Heart left ventricle (tissue), 13 donors: ENCODE results near the gene SRGAP2.
"Not testable (repeated sequence)": the region's sequence is repeated elsewhere in the genome, so short reads cannot be mapped to it uniquely, and the experiment has no call there.

ENCODE experiments used
- POLR2A ChIP-seq, 2 donors: fragments of 450-650 bp; IDR thresholded peaks; one replicate each; pipeline ENCODE4 v1.6.1; 2017; ENCODE audit warnings: antibody characterized with exemption in 2 of 2, mild to moderate bottlenecking in 2 of 2, moderate library complexity in 2 of 2
- TF ChIP-seq, protein P1 (sequence below), 12 donors: fragments of 200-600 bp; sonication (generic) in 4 of 12; IDR thresholded peaks; one replicate each; pipeline versions ENCODE4 v1.5.0 to v1.8.0; 2018 to 2022; ENCODE audit warnings: antibody characterized with exemption in 12 of 12, mild to moderate bottlenecking in 5 of 12
- donor health status: ischemic (EF 13 %, LVEDD 7.1; RV severe dilation, severe dysfunction).
- donor health status: DM: no; HTN: yes; CAD: no.
- donor health status: DM: no; HTN: no; CAD: no.
- donor health status: ischemic (EF 25% LVEDD 6.9; RV normal size, moderate dysfunction).
- donor health status: ischemic (EF 25% LVEDD 5.7; RV mildly dilated, moderate dysfunction).
- donor health status: ischemic (EF 35%, LVEDD 5.7; RV mildly dilated, moderate dysfunction).
- donor health status: nonischemic (EF 11% LVEDD 7.7; RV severe dilation, severe dysfunction).
- donor health status: DM: yes; HTN: yes; CAD: no.
- donor health status: PGD.
- donor health status: ischemic (EF 29% LVEDD 5.4; RV normal size, mild dysfunction).
- donor health status: nonischemic (EF 23%, LVEDD 6.1; RV moderate dilation, normal function).

DNA sequence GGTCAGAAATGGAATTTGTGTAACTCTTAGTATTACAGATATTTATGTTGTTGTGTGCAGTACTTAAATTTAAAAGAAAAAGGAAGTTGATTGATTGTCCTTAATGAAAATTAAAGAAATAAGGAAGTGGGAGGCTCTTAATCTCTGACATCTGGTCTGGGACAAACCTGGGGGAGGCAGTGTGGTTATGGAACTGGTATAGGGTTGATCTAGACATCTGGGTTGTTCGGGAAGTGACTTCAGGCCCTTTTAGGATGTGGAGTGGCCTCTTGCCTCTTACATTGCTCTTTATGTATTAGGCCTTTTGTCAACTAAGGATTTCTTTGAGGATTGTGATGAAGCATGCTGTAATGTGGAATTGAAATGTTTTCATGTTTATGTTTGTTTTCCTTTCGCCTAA lies 15.4 kb downstream of the SRGAP2 start:
- TF ChIP-seq, protein P1, sequence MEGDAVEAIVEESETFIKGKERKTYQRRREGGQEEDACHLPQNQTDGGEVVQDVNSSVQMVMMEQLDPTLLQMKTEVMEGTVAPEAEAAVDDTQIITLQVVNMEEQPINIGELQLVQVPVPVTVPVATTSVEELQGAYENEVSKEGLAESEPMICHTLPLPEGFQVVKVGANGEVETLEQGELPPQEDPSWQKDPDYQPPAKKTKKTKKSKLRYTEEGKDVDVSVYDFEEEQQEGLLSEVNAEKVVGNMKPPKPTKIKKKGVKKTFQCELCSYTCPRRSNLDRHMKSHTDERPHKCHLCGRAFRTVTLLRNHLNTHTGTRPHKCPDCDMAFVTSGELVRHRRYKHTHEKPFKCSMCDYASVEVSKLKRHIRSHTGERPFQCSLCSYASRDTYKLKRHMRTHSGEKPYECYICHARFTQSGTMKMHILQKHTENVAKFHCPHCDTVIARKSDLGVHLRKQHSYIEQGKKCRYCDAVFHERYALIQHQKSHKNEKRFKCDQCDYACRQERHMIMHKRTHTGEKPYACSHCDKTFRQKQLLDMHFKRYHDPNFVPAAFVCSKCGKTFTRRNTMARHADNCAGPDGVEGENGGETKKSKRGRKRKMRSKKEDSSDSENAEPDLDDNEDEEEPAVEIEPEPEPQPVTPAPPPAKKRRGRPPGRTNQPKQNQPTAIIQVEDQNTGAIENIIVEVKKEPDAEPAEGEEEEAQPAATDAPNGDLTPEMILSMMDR (IDR thresholded peaks at IDR 0.05) = not testable (repeated sequence)
- TF ChIP-seq POLR2A (IDR thresholded peaks at IDR 0.05) = not testable (repeated sequence)
